Right renal cortex interstitium (tissue), 3 donors: ENCODE data around the gene PPFIBP2. TPM values are rescaled to one million over a fixed set of nuclear protein-coding genes. Genes with fewer than 3 reads are reported as not detected.
A peak's percentile ranks its signal among the peaks of the same experiment; 100 is the strongest.
"Not testable (repeated sequence)": the region's sequence is repeated elsewhere in the genome, so short reads cannot be mapped to it uniquely, and the experiment has no call there.

Experiments used
- DNase-seq, 3 donors: peaks; one replicate each; pipeline ENCODE4 v3.0.0-alpha.2; 2013; ENCODE audit warnings: low read depth in 3 of 3, low spot score in 2 of 3
- polyA plus RNA-seq, 3 donors: library from polyadenylated mRNA; unstranded; fragments of 120-200 nt; gene quantifications; one replicate each; pipeline ENCODE4 v1.2.1, GENCODE V29; 2013; ENCODE audit not compliant: insufficient read length in 3 of 3

Gene PPFIBP2
- polyA plus RNA-seq, 3 donors, result 49.6 to 69.6 (median 66.5) TPM

DNA sequence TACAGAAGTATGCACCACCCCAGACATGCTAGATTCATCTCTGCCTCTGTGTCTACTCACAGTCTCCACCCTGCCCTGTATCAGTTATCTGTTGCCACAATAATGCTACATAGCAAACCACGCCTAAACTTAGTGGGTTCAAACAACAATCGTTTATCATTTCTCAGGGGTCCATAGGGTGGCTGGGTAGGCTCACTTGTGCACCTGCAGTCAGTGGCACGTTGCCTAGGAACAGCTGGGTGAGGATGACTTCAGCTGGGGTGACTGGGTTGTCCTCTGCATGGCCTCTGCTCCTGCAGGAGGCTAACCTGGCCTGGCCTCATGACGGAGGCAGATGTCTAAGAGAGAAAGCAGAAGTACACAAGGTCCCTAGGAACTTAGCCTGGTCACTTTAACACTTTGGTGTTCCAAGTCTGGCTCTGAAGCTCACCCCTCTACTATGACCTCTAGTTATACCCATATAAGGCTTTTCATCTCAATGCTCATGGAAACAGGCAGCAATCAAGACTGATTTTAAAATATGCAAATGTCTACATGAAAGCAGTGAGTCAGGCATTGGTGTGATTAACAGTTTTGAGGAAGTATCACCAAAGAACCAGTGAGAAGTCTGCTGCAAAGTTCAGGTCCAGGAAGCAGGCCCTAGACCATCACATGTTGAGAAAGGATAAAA lies 17.8 kb upstream of the PPFIBP2 start:
- no peak for DNase-seq

DNA sequence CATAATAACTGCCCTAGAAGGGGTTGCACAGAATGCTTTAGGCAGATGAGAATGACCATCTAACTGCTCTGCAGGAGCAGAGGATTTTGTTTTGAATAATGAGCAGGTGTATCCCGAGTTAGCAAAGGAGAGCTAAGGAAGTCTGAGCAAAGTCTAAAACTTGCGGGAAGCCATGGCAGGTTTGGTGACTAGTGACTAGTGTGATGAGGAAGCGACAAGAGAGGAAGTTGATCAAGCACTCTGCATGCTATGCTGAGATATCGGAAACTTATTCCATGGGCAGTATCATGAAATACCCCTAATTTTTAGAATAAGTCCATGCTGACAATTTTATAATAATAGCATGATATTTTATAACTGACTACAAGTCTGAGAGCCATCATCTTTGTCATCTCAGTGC lies 15.6 kb upstream of the PPFIBP2 start:
- no peak for DNase-seq

DNA sequence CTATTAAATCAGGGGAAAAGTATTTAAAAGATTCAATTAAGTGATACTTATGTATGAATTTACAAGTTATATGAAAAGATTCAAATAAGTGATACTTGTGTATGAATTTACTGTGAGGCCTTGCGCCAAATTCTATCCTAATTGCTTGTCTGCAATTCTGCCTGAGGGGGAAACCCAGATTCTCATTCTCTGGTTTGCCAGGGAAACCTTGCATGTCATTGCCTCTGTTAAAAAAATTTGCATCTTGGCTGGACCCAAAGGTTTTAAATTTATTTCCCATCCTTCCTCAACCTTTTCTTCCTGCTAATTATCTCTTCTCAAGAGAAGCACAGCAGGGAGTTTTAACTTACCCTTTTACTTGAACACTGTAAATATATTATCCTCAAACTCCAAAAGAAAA lies 14.7 kb upstream of the PPFIBP2 start:
- DNase-seq, result no peak

DNA sequence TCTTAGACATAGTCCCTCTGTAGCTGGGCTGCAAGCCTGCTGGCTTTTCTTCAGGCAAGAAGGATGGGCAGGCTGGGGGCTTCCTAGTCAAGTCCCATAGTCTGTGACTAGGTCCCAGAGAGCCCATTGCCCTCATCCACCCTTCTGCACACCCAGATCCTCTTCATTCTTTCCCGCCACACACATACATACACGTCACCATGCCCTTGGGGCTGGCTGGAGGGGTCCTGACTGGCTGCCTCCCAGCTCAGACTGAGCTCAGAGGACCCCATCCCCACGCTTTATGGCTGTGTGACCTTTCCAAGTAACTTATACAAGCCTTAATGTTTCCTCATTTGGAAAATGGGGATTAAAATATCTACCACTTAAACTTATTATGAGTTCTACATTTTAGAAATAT lies 13.5 kb upstream of the PPFIBP2 start:
- no peak for DNase-seq

DNA sequence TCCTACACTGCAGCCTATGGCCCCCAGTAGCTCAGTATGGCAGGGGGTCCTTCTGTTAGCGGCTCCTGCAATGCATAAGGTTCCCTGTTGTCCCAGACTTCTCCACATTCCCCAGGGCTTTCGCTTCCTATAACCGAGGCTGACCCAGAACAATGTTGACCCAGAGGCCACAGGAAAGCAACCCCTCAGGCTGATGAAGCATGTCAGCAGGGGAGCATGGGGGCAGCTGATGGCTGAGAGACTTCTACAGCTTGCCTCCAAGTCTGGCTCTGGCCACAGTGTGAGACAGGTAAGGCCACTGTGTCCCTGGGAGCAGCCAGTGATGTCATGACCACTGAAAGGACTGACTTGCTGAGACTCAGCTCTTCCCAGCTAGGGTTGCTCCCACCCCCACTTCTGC lies 12.5 kb upstream of the PPFIBP2 start:
- no peak for DNase-seq

DNA sequence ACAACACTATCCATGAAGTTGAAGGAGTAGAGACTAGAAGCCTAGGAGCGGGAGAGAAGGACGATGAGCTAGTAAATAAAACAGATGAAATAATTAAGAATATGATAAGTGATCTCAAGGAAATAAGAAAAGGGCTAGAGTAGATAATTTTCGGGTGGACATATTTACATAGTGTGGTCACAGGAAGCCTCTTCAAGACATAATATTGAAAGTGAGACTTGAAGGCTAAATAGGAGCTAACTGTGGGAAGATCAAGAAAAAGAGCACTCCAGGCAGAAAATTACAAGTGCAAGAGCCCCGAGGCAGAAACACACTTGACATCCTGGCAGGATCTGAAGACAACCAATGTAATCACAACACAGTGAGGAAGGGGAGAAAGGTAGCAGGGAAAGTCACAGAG lies 11.9 kb upstream of the PPFIBP2 start:
- DNase-seq, result no peak

DNA sequence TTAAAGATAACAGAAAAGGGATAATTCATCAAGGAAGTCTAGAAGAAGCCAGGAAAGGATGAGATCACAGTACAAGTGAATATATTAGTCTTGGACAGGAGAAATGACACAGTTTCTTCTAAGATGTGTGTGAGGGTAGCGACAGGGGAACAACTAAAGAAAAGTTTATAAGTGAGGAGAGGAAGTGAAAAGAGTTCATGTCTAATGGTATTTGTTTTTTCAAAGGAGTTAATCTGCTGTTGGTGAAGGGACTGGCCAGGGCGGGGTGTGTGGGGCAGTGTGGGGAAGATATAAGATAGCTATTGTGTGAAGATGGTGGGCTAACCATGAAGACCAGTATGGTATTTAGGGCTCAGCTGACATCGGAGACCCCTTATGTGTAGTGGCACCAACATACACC lies 7.6 kb upstream of the PPFIBP2 start:
- no peak for DNase-seq

DNA sequence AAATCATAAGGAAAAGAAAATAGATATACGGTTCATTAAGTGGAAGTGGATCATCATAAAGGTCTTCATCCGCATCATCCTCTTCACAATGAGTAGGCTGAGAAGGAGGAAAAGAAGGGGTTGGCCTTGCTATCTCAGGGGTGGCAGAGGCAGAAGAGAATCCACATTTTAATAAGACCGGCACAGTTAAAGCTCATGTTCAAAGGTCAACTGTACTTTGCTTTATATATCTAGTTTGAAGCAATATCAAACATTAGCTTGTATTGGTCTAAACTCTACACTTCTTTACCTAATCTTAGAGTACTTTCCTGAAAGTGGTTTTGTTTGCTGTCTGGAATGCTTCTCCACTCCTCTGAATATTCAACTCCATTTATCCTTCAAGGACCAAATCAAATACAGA lies 5.7 kb upstream of the PPFIBP2 start:
- no peak for DNase-seq

DNA sequence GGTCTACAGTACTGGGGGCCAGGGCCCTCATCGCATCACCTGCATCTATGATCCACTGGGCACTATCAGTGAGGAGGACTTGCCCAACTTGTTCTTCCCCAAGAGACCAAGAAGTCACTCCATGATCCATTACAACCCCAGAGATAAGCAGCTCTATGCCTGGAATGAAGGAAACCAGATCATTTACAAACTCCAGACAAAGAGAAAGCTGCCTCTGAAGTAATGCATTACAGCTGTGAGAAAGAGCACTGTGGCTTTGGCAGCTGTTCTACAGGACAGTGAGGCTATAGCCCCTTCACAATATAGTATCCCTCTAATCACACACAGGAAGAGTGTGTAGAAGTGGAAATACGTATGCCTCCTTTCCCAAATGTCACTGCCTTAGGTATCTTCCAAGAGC lies 3.8 kb upstream of the PPFIBP2 start:
- DNase-seq, result no peak

DNA sequence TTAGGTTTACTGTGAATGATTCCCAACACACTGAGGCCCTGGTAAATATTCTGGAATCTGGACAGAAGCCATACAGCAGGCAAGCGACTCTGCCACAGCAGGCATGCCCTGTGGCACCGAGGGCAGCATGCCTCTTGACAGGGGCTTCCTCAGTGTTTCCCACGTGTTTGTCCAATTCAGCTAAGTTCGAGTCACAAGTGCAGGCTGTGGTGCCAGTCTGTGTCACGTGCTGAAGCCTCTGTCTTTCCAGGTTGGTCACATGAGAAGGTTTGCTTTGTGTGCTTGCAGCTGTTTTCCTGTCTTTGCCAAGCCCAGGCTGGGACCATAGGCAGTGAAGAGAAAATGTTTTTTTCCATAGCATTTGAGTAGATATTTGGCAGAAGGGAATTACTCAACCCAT lies 2.4 kb upstream of the PPFIBP2 start:
- DNase-seq, result no peak

DNA sequence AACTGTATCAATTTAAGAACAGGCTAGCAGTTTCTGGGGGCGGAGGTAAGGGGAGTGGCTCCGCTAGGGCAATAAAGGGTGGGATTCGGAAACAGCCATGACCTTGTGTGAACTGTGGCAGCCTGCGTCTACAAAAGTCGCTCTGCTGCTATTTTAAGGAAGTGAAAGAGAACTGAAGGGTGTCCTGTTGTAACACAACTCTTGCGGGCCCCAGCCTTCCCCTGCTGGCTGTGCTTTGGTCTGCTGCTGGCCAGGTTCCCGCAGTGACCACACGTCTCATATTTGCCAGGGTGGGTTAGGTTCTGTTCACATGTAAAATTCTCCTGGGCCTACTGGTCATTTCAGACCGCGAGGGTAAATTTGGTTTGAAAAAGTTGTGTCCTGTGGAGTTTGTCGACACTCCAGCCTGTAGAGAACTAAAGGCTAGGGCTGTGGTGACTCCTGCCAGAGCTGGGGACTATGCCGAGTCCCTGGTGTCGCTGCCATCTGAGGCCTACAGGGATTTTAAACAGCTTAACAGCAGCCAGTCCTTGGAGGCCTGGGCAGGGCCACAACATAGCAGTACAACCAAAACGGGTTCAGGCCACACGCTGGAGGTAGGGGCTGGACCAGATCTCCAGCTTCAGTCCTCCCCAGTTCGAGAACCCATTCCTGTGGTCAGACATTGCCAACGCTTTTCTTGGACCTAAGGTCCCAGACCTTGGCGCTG lies 1.1 kb upstream of the PPFIBP2 start:
- DNase-seq, result peak in 2 of 3 donors; percentile 38 to 53

DNA sequence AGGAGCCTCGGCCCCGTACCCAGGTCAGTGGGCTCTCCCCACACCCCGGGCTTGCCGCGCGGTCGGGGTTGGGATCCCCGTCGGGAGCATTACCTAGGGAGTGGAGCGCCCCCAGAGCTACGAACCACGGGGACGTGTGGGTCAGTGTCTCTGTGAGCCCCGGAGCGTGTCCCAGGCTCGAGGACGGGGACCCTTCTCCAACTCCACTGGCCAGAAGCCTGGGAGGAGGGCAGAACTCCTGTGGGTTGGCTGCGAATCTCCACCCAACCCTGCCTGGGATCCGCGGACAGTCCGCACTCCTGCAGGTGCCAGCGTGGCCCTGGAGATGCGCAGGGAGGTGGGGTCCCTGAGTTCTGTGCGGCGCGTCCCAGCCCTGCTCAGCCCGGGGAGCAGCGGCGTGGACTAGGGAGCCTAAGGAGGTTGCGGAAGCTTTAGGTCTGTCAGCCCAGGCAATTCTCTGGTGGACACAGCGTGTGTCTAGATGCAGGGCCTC lies 346 bp downstream of the PPFIBP2 start:
- DNase-seq, result peak in 1 of 3 donors; percentile 21

DNA sequence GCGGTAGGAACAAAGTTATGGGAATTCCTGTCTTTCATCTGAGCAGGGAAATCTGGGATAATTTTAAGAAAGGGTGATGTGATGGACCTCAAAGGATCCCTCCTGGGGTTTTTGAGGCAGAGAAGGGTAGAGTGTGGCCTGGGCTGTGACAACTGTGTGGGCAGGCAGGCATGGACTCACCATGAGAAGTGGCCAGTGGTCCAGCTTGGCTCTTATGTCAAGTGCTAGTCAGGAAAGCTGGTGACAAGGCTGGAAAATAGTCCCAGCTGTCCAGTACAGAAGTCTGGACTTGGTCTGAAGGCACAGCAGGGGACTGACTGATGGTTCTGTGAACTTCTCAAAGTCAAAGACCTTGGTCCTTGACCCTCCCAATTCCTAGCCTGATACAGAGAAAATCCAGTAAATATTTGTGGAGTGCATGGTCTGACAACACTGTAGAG lies 1.7 kb downstream of the PPFIBP2 start:
- no peak for DNase-seq

DNA sequence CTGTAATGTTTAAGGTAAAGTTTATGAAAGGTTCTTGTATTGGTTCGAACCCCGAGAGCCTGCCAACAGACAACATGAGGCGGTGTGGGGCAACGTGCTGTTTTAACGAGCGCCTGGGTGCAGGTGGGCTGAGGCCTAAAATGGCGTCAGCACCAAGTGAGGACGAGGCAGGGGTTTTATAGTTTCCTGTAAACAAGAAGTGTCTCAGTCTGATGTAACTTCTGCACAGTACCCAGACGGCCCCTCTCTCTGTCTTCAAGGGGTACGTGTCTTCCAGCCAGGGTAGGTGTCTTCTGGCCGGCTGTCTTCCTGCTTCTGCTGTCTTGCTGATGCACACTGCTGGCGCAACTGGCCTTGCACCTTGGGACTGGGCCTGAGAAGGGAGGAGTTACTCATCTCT lies 2.7 kb downstream of the PPFIBP2 start:
- DNase-seq, result no peak

DNA sequence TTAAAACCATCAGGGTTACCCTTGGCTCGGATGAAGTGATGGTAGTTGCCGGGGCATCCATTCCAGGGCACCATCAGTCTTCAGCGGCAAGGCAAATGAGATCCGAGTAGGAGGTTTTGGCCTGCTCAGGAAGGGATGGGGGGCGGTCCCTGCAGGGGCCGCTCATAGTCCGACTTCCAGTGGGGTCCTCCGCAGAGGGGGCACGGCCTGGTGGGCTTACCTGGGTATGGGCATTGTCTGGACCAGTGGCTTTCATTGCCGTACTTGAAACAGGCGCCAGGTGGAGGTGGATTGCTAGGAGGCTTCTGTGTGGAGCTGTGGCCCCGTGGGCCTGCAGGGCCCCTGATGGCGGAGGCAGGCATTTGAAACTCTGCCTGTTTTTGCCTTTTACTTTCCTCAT lies 3.9 kb downstream of the PPFIBP2 start:
- not testable (repeated sequence) for DNase-seq

DNA sequence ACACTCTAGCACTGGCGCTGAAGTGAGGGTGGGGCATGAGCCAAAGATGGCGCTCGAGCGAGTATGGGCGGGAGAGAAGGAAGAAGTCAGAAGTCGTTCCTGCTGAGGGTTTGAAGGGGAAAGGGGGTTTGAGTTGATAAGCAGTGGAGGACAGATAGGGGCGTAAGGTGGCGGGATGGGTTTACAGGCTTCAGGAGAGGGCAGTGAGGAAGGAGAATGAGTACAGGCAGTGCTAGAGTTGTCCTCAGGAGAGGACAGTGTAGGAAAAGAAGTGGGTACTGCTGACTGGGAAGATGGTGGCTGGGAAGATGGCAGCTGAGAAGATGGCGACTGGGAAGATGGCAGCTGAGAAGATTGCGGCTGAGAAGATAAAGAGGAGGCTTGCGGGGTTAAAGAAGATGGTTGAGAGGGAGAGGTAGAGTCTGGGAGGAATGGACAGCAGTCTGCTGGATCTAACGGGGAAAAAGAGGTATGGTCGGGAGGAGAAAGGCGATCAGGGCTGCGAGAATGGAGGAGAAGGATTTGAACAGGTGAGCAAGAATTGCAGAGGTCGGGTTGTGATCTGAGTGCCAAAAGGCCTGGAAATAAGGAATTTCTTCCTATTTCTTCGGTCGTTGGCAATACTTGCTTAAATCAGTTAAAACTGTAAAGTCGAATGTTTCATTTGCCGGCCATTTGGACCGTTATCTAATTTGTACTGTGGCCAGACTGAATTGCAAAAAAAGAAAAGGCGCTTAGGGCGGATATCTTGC lies 5.2 kb downstream of the PPFIBP2 start:
- DNase-seq, result no peak

DNA sequence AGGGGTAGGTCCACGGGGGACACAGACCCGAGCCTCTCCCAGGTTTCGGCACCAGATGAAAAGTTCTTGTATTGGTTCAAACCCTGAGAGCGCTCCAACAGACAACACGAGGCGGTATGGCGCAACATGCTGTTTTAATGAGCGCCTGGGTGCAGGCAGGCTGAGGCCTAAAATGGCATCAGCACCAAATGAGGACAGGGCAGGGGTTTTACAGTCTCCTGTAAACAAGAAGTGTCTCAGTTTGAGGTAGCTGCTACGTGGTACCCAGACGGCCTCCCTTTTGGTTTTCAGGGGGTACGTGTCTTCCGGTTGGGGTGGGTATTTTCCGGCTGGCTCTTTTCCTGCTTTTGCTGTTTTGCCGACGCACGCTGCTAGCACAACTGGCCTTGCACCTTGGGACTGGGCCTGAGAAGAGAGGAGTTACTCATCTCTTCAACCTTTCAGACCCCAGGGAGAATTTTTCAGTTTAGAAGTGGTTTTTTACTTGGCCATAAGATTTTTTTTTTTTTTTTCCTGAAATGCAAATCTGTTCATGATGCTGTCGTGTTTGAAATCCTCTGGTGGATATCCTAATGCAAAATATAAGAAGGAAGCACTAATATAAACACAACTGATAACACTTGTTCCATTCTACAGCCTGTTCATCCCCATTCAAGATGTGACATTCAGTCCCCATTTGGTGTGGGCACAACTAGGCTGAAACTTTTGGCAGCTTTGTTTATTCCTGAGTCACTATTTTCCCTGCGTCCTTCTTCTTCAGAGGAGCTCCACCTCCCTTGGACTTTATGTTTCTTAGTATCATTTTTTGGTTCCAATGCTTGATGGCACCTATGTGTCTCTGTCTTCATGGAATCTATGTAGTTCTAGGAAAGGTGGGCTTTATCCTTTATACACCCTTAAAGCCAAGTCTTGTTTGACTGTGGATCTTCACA lies 6.5 kb downstream of the PPFIBP2 start:
- no peak for DNase-seq

DNA sequence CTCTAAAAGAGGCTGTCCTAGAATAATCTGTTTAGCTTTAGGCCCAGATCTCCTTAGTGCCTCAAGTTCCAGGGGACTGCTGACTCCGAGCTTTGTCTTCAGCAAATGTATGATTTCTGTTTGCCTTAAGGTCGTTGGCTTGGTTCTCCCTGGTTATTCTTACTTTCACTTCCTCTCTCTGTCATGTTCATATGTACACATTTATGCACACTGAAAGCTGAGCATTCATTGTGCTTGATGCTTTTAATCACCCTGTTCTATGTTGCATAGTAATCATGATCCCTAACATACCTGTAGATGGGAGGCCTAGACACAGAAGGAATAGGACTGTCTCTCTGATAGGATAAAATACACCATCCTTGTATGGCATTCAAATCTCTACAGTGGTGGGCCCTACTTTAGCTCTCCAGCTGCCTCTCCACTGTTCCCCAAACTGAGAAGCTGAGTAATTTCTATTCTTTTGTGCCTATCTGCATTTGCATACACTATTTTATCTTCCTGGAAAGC lies 7.2 kb downstream of the PPFIBP2 start:
- DNase-seq, result no peak

DNA sequence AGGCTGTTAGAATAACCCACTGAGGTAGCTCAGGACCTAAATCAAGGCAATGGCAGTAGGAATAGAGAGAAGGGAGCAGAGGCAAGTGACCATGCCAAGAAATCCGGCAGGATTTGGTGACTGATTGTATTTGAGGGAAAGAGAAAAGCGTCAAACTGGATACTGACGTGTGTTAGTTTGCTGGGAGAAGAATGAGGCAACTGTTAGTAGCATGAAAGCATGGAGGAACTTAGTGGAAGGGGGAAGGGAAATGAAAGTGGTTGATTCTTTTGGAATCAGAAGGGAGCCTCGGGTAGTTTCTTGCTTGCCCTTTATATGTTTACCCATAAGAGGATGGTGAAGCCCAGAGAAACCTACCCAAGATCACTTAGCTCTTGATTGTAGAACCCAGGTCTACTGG lies 8.3 kb downstream of the PPFIBP2 start:
- no peak for DNase-seq

DNA sequence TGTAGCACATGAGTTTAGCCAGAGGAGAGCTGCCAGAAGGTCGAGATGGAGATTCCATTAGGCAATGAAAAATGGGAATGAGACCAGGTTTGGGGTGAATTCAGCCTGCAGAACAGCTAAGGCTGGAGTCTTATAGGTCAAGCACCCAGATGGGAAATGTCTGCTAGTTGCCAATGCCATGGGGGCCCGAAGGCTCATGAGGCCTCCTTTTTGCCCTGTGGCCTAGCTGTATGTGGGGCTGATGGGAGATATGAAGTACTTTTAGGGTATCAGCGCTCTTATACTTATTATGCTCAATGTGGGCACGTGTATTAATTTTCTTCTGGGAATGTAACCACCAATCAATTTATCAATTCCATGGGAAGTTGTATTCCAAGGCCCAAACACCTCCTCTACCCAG lies 8.7 kb downstream of the PPFIBP2 start:
- DNase-seq, result no peak
